ENCODE data around the gene GDI1.
A peak's percentile ranks its signal among the peaks of the same experiment; 100 is the strongest.

The GDI1 gene

GRCh38 chrX:154487518-154488290, 50.8 kb downstream of the GDI1 start:
- DNase-seq (ENCODE audit: low read depth) = no peak
- TF ChIP-seq CTCF (IDR thresholded peaks at IDR 0.05; ENCODE audit: insufficient read depth, low read depth, low read length, missing control alignments) = no peak
- no peak overlapping the region for H3K4me3 ChIP-seq (ENCODE audit: low read depth, low read length)

- H3K4me3 ChIP-seq (ENCODE audit: low read depth, low read length) = no peak overlapping the region
- no peak for TF ChIP-seq CTCF (IDR thresholded peaks at IDR 0.05; ENCODE audit: insufficient read depth, low read depth, low read length, missing control alignments)
These were observed 51.6 kb downstream of the GDI1 start for GRCh38 chrX:154488336-154489075.

GRCh38 chrX:154489182-154489581, 52.2 kb downstream of the GDI1 start:
- no peak for DNase-seq (ENCODE audit: low read depth)
- no peak for TF ChIP-seq CTCF (IDR thresholded peaks at IDR 0.05; ENCODE audit: insufficient read depth, low read depth, low read length, missing control alignments)
- H3K4me3 ChIP-seq (ENCODE audit: low read depth, low read length) = peak overlapping the region; percentile 79

More at GRCh38 chrX:154488336-154489075, 51.6 kb downstream of the GDI1 start:
- no peak for DNase-seq (ENCODE audit: low read depth)

GRCh38 chrX:154490021-154490413, 53.1 kb downstream of the GDI1 start:
- no peak for TF ChIP-seq CTCF (IDR thresholded peaks at IDR 0.05; ENCODE audit: insufficient read depth, low read depth, low read length, missing control alignments)
- H3K4me3 ChIP-seq (ENCODE audit: low read depth, low read length) = peak overlapping the region; percentile 79
- peak; percentile 60 for DNase-seq (ENCODE audit: low read depth)

- peak within 1 kb of the TSS; percentile 83 for H3K4me3 ChIP-seq (ENCODE audit: low read depth, low read length)
- DNase-seq (ENCODE audit: low read depth) = peak; percentile 96
- no peak for TF ChIP-seq CTCF (IDR thresholded peaks at IDR 0.05; ENCODE audit: insufficient read depth, low read depth, low read length, missing control alignments)
These were observed 53.6 kb downstream of the GDI1 start, which contains the start of gene SLC10A3 for GRCh38 chrX:154490414-154491083. Gene SLC10A3 (minus strand): TSS chrX:154490629. CDS start chrX:154488940, 1,689 bp downstream.

All from GM12865 (cell line).